ENCODE results near the gene ALAS1. TPM values are rescaled to one million over a fixed set of nuclear protein-coding genes. Genes with fewer than 3 reads are reported as not detected.

Gene ALAS1
- total and polyA plus RNA-seq, 9 of the 15 experiments (the other 6 are each of a cell fraction or from before 2014, with no cell fraction given), result 21.4 to 49.5 (median 34.4) TPM

DNA sequence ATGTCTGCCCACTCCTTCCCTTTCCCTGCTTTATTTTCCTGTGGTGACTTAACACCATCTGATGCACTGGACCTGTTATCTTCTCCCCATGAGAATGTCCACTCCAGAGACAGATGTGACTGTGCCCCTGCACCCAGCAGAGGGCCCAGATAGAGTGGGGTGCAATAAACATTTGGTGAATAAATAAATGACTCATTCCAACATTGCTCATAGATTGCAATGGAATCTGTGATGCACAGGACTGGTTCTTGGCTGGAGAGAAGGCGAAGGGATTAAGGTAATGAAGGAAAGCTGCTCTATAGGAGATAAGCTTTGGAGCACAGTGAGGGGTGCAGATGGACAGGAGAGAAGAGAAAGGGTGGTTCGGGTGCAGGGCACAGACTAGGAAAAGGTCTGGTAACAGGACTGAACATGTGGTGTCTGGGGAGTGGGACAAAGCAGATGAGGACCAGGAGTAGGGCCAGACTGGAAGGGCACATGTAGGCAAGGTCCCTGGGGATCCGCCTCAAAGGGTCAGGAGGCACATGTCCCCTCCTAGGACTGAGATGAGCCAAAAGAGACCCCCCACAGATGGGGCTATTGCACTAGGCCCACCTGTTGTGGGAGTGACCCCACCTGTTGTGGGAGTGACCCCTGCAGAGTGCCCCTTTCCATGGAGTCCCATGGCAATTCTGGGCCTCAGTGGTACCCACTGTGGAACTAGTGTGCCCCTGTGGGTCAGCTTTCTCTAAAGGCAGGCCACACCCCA lies 26.3 kb upstream of the ALAS1 start (continued):
- TF ChIP-seq ARID4B (CRISPR knock-in tag; IDR thresholded peaks at IDR 0.05), result no peak
- no peak for TF ChIP-seq CBX5 (IDR thresholded peaks at IDR 0.05; ENCODE audit: borderline replicate concordance, low read depth)
- TF ChIP-seq ATF3 (IDR thresholded peaks at IDR 0.05), result peak; percentile 85
- TF ChIP-seq ATF3 (CRISPR knock-in tag; conservative IDR thresholded peaks at IDR 0.05), result no peak
- peak; percentile 65; the same call in 1 of the 2 replicates for TF ChIP-seq SMARCA4 (IDR thresholded peaks at IDR 0.05)
- no peak for TF ChIP-seq HNRNPLL (IDR thresholded peaks at IDR 0.05; ENCODE audit: low read depth, low read length, poor library complexity, severe bottlenecking)
- TF ChIP-seq THAP12 (CRISPR knock-in tag; IDR thresholded peaks at IDR 0.05), result no peak
- no peak for TF ChIP-seq ZNF695 (CRISPR knock-in tag; IDR thresholded peaks at IDR 0.05)
- TF ChIP-seq CBX3 (IDR thresholded peaks at IDR 0.05; ENCODE audit: borderline replicate concordance in 1 of 2, low read length in 2 of 2), result no peak
- no peak for TF ChIP-seq ZNF707 (CRISPR knock-in tag; conservative IDR thresholded peaks at IDR 0.05)
- no peak for TF ChIP-seq PPARD (CRISPR knock-in tag; IDR thresholded peaks at IDR 0.05)
- TF ChIP-seq ZNF197 (CRISPR knock-in tag; IDR thresholded peaks at IDR 0.05; ENCODE audit: low read depth), result no peak
- TF ChIP-seq TRIM24 (IDR thresholded peaks at IDR 0.05), result peak in 1 of 2 experiments; percentile 61; a peak in 1 of 4 replicates
- peak; percentile 59 for TF ChIP-seq SMARCE1 (IDR thresholded peaks at IDR 0.05)
- no peak for TF ChIP-seq POLR2A (conservative IDR thresholded peaks at IDR 0.05)
- TF ChIP-seq, protein P1, sequence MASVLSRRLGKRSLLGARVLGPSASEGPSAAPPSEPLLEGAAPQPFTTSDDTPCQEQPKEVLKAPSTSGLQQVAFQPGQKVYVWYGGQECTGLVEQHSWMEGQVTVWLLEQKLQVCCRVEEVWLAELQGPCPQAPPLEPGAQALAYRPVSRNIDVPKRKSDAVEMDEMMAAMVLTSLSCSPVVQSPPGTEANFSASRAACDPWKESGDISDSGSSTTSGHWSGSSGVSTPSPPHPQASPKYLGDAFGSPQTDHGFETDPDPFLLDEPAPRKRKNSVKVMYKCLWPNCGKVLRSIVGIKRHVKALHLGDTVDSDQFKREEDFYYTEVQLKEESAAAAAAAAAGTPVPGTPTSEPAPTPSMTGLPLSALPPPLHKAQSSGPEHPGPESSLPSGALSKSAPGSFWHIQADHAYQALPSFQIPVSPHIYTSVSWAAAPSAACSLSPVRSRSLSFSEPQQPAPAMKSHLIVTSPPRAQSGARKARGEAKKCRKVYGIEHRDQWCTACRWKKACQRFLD (CRISPR knock-in tag; IDR thresholded peaks at IDR 0.05), result no peak

All from K562 (cell line).